Body of pancreas (tissue), 4 donors: ENCODE results near the gene MFRP. TPM values are rescaled to one million over a fixed set of nuclear protein-coding genes. Genes with fewer than 3 reads are reported as not detected.
A peak's percentile ranks its signal among the peaks of the same experiment; 100 is the strongest.

Experiments used
- ATAC-seq: fragments of 150-250 bp; one replicate; pipeline ENCODE4 v1.9.1; 2016
- DNase-seq, 4 donors: peaks; one replicate each; pipeline ENCODE4 v3.0.0-alpha.2; 2019
- H3K27ac ChIP-seq, 4 donors: fragments of 200-600 bp; sonication (generic); 1 replicate in 3 of 4; 2 replicates in 1 of 4; pipeline versions ENCODE4 v1.5.1 to v1.6.1; 2016 to 2019; ENCODE audit warnings: mild to moderate bottlenecking in 1 of 4, mixed read lengths in 1 of 4, moderate library complexity in 1 of 4
- H3K27me3 ChIP-seq, 2 donors: fragments of 200-600 bp; sonication (generic); one replicate each; pipeline ENCODE4 v1.6.0; 2016; ENCODE audit warnings: mild to moderate bottlenecking in 1 of 2
- H3K36me3 ChIP-seq, 2 donors: fragments of 200-600 bp; sonication (generic); replicated peaks in 1 of 2; 2 replicates each; pipeline ENCODE4 v1.5.1; 2016; ENCODE audit warnings: low read depth in 2 of 2; ENCODE audit not compliant: insufficient read depth in 1 of 2
- H3K4me1 ChIP-seq: fragments of 200-600 bp; sonication (generic); one replicate; pipeline ENCODE4 v1.6.0; 2016
- H3K4me3 ChIP-seq, 2 donors: fragments of 200-600 bp; sonication (generic); 1 replicate in 1 of 2; 2 replicates in 1 of 2; pipeline ENCODE4 v1.5.1; 2016 to 2019
- H3K9me3 ChIP-seq, 3 donors: fragments of 200-600 bp; sonication (generic); 1 replicate in 2 of 3; 2 replicates in 1 of 3; pipeline ENCODE4 v1.5.1; 2016
- CTCF ChIP-seq, 7 experiments: fragments of 450-650 bp in 4 of 7; fragments of 200-600 bp in 3 of 7; sonication (generic) in 3 of 7; IDR thresholded peaks; one replicate each; pipeline ENCODE4 v1.5.1; 2016 to 2019; ENCODE audit warnings: antibody characterized with exemption in 7 of 7
- POLR2A ChIP-seq, 3 donors: fragments of 450-650 bp; IDR thresholded peaks; one replicate each; pipeline ENCODE4 v1.6.1; 2016; ENCODE audit warnings: antibody characterized with exemption in 3 of 3, mild to moderate bottlenecking in 2 of 3
- whole genome bisulfite sequencing, 2 donors: methylation state at CpG; one replicate each; pipeline ENCODE4 v1.1.5; 2017; 5-methylcytosine and 5-hydroxymethylcytosine counted together
- intact Hi-C: fragments of 100-400 bp; cut with DNase I; formaldehyde crosslinking; loops from one replicate; pipeline ENCODE4 v1.15.1; 2023
- total RNA-seq, 2 donors: library from RNA; depleted of rRNA; stranded (reverse); fragments of >200 nt; gene quantifications; one replicate each; pipeline ENCODE4 v1.1.0, GENCODE V29; 2016

The MFRP gene
- total RNA-seq, 2 donors from 2014 or later, result 0.52 TPM; not detected in 1

DNA sequence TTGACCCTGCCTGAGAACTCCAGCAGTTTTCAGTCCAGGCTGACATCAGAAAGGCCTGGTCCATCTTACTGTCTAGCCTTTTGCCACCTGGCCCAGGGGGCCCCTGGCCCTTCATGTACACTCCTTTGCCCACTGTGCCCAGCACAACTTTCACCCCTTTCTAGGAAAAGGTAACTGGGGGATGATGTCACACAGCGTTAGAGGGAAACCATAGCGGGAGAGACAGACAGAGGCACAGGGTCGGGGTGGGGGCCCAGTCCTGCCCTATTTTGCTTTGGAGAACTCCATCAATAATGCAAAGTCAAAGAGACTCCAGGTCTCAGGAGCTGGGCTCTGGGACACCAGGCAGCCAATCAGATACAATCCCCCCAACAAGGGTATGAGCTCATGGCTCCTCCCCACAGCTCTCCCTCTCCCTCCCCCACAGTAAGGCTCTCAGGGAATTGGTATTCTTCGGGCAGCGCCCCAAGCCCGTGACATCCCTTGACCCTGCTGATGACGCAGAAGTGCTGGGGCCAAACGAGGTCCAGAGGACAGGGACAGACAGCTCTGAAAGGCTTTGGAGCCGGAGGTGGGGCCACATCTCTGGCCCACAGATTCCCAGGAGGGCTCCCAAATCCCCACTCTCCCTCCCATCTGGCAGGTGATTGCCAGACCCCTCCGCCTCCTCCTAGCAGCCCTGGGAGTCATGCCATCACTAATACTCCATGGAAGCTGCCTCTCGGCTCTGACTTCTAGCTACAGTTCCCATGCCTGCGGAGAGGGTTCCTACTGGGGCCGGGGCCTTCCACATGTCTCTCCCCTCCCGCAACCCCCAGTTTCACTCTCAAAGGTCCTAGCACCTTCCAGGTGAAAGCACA, 29.1 kb upstream of the MFRP start:
- intact Hi-C loops, result loop anchor here (5.0 to 10.0 kb wide), 3 partner anchors 38 to 171 kb away; partner anchors contain the start of gene CBL
- TF ChIP-seq CTCF (IDR thresholded peaks at IDR 0.05), result no peak
- TF ChIP-seq POLR2A (IDR thresholded peaks at IDR 0.05), result no peak
- peak; percentile 66 to 79 (median 78) for DNase-seq
- peak; percentile 58 for ATAC-seq
- WGBS, 2 donors, result 60 to 75% methylated on average over 9 to 14 of the region's 14 CpGs
- Histone ChIP-seq H3K4me1 (peaks cover 90% of the 10 kb centered on the region), H3K27me3 (no peaks in the 10 kb centered on the region), H3K9me3 (no peaks in the 10 kb centered on the region), H3K36me3 (no peaks in the 10 kb centered on the region), H3K4me3 (no peak overlapping the region), H3K27ac (peak overlapping the region; percentile 78 to 95 (median 89))

GRCh38 chr11:119374632-119375336, 28.3 kb upstream of the MFRP start:
- WGBS, 2 donors, result 23 to 29% methylated on average over 6 to 11 of the region's 11 CpGs
- H3K4me1 ChIP-seq, result peaks cover 92% of the 10 kb centered on the region
- no peaks in the 10 kb centered on the region for H3K27me3 ChIP-seq
- H3K9me3 ChIP-seq, result no peaks in the 10 kb centered on the region
- ATAC-seq (no peak), DNase-seq (no peak)
- intact Hi-C loops, result loop anchor here (5.0 to 10.0 kb wide), 3 partner anchors 37 to 170 kb away; partner anchors contain the start of gene CBL
- H3K36me3 ChIP-seq, result no peaks in the 10 kb centered on the region
- H3K27ac ChIP-seq, result peak overlapping the region; percentile 78 to 95 (median 89)
- H3K4me3 ChIP-seq, result no peak overlapping the region
- TF ChIP-seq CTCF (IDR thresholded peaks at IDR 0.05) (no peak), POLR2A (IDR thresholded peaks at IDR 0.05) (no peak)

- H3K4me3 ChIP-seq, result no peak overlapping the region
- intact Hi-C loops, result loop anchor here (10.0 kb wide), 1 partner anchor 169 kb away; the partner anchor contains the start of gene CBL
- H3K4me1 ChIP-seq, result peaks cover 95% of the 10 kb centered on the region
- H3K27me3 ChIP-seq, result no peaks in the 10 kb centered on the region
- H3K27ac ChIP-seq, result peak overlapping the region in 3 of 4 donors; percentile 88 to 95 (median 90)
- DNase-seq (peak; percentile 79 to 87 (median 82)), ATAC-seq (peak; percentile 55)
- 49% methylated on average over 5 of the region's 5 CpGs for WGBS, 2 donors
- H3K36me3 ChIP-seq, result no peaks in the 10 kb centered on the region
- TF ChIP-seq CTCF (IDR thresholded peaks at IDR 0.05) (peak; percentile 77 to 93 (median 91)), POLR2A (IDR thresholded peaks at IDR 0.05) (no peak)
- no peaks in the 10 kb centered on the region for H3K9me3 ChIP-seq
Measured at GRCh38 chr11:119373921-119374631, 27.6 kb upstream of the MFRP start.

- DNase-seq (peak in 1 of 4 donors; percentile 28), ATAC-seq (no peak)
- WGBS, 2 donors, result 63 to 75% methylated on average over 21 to 23 of the region's 23 CpGs
- H3K9me3 ChIP-seq, result no peaks in the 10 kb centered on the region
- no peaks in the 10 kb centered on the region for H3K27me3 ChIP-seq
- no peak overlapping the region for H3K4me3 ChIP-seq
- intact Hi-C loops, result loop anchor here (10.0 kb wide), 1 partner anchor 168 kb away; the partner anchor contains the start of gene CBL
- H3K27ac ChIP-seq, result peak overlapping the region in 2 of 4 donors; percentile 6 to 90
- TF ChIP-seq POLR2A (IDR thresholded peaks at IDR 0.05) (no peak), CTCF (IDR thresholded peaks at IDR 0.05) (no peak)
- H3K4me1 ChIP-seq, result peaks cover 95% of the 10 kb centered on the region
- no peaks in the 10 kb centered on the region for H3K36me3 ChIP-seq
Measured at GRCh38 chr11:119373059-119373920, 26.8 kb upstream of the MFRP start.
